Measurements from ENCODE around the gene GKN2.

DNA sequence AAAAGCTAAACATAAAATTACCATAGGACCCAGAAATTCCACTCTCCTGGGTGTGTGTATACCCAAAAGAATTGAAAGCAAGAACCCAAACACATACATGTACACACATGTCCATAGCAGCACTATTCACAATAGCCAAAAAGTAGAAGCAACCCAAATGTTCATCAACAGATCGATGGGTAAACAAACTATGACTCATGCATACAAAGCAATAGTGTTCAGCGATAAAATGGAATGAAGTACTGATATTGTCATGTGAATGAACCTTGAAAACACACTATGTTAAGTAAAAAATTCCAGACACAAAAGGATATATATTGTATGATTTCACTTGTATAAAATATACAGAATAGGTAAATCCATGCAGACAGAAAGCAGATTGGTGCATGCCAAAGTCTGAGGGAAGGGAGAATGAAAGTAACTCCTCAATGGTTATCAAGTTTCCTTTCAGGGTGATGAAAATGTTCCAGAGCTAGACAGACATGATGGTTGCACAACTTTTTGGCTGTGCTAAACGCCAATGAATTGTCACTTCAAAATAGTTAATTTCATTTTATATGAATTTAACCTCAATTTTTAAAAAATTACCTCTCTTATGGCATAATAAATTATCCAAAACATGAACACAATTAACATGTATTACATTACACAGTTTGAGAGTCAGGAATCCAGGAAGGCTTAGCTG is 35.5 kb downstream of the GKN2 start:
- TF ChIP-seq, protein P1, sequence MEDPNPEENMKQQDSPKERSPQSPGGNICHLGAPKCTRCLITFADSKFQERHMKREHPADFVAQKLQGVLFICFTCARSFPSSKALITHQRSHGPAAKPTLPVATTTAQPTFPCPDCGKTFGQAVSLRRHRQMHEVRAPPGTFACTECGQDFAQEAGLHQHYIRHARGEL (CRISPR knock-in tag; IDR thresholded peaks at IDR 0.05), result no peak
- TF ChIP-seq, protein P2, sequence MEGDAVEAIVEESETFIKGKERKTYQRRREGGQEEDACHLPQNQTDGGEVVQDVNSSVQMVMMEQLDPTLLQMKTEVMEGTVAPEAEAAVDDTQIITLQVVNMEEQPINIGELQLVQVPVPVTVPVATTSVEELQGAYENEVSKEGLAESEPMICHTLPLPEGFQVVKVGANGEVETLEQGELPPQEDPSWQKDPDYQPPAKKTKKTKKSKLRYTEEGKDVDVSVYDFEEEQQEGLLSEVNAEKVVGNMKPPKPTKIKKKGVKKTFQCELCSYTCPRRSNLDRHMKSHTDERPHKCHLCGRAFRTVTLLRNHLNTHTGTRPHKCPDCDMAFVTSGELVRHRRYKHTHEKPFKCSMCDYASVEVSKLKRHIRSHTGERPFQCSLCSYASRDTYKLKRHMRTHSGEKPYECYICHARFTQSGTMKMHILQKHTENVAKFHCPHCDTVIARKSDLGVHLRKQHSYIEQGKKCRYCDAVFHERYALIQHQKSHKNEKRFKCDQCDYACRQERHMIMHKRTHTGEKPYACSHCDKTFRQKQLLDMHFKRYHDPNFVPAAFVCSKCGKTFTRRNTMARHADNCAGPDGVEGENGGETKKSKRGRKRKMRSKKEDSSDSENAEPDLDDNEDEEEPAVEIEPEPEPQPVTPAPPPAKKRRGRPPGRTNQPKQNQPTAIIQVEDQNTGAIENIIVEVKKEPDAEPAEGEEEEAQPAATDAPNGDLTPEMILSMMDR (CRISPR knock-in tag; IDR thresholded peaks at IDR 0.05), result no peak
- TF ChIP-seq FOXM1 (CRISPR knock-in tag; IDR thresholded peaks at IDR 0.05), result no peak
- no peak for TF ChIP-seq NONO (IDR thresholded peaks at IDR 0.05)
- TF ChIP-seq NONO (CRISPR knock-in tag; conservative IDR thresholded peaks at IDR 0.05), result no peak
